ENCODE results near the gene MYOM3.

The MYOM3 gene

DNA sequence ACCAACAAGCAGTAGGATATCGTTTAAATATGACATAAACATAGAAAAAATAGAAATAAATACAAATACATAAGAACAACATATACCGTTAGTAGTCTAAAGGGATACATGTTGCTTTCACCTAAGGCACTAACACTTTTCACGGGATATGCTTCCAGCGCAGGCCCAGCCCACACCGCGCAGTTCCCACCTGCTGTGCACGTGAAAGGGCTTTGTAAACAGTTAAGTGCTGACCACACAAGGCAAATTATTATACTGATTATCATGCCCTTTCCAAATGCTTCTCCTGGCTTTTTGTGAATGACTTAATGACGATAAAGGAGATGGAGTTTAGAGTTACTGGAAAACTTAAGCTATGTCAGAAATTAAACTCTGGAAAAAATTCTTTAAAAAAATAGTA, 42.3 kb upstream of the MYOM3 start:
- DNase-seq (ENCODE audit: low read depth) = no peak
- TF ChIP-seq CTCF (IDR thresholded peaks at IDR 0.05; ENCODE audit: low read length, missing control alignments) = no peak
- H3K4me3 ChIP-seq (replicated peaks; ENCODE audit: low read depth, low read length) = no peak overlapping the region

DNA sequence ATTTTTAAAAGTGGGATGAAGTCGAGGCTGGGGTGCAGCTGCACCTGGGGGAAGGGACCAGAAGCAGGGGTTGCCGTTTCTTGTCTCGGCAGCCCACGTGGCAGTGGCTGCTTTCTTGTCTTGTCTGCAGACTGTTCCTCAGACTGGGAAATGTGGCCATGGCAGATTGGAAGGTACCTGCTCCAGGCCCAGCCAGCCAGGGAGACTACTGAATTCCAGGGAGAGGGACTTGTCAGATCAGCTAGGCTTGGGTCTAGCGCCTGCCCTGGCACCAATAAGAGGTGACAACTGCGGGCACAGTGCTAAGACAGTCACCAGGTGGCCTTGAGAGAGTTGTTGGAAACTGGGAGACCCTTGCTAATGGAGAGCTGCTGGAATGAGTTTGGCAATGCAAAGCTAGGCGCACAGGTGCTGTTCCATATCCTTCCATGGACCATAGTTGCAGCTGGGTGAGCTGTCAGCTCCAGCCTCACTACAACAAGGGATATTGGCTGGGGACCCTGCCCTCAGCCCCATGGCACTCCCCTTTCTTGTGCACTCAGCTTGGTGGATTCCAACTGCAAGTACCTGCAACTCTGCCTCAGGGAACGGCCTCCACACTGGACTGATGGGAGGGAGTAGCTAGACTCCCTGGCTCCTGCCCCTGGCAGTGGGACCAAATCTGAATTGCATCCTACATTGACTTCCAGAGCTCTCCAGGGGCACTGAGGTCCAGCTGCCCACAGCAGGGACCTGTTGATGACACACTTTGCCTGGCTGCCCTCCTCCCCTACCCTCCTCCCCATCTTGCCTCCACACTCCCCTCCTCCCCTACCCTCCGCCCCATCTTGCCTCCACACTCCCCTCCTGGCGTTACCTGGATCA, 40.9 kb upstream of the MYOM3 start:
- no peak overlapping the region for H3K4me3 ChIP-seq (replicated peaks; ENCODE audit: low read depth, low read length)
- no peak for TF ChIP-seq CTCF (IDR thresholded peaks at IDR 0.05; ENCODE audit: low read length, missing control alignments)
- no peak for DNase-seq (ENCODE audit: low read depth)

GRCh38 chr1:24151175-24151533, 39.2 kb upstream of the MYOM3 start:
- no peak for DNase-seq (ENCODE audit: low read depth)
- H3K4me3 ChIP-seq (replicated peaks; ENCODE audit: low read depth, low read length) = no peak overlapping the region
- TF ChIP-seq CTCF (IDR thresholded peaks at IDR 0.05; ENCODE audit: low read length, missing control alignments) = no peak

DNA sequence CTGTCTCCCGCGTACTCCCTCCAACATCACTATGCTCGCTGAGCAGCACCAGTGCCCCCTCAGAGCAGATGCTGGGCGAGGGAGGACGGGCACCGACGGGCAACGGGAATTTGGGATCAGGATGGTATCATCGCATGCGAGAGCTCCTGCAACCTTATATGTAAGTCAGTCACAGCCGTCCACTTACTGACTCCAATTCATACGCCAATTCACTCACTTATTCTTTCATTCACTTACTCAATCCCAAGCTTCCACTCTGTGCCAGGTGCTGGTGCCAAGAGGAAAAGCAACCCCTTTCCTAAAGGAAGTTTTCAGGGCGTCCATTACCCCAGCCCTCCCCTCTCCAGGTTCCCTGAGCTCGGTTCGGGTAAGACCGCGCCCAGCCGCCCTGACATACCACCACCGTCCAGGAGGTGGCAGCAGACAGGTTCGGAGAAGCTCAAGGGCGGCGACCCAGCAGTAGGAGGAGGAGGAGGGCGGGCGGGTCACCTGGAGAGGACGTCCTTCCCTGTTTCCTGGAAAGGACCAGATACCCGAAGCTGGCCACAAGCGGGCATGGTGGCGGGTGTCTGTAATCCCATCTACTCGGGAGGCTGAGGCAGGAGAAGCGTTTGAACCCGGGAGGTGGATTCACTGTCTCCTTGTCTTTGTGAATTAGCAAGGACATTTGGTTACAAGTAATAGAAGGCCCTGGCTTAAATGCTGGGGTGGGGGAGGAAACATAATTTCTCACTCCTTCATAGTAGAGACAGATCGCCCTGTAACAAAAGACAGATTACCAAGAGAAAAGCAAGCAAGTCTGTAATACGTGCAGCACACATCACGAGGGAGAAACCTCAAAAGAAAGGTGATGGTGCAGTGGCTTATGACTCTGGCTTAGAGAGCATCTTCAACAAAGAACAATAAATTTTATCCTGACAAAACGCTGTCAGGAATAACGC, 38.6 kb upstream of the MYOM3 start:
- H3K4me3 ChIP-seq (replicated peaks; ENCODE audit: low read depth, low read length) = peak overlapping the region; percentile 20
- DNase-seq (ENCODE audit: low read depth) = peak; percentile 79
- TF ChIP-seq CTCF (IDR thresholded peaks at IDR 0.05; ENCODE audit: low read length, missing control alignments) = peak; percentile 80

- no peak for TF ChIP-seq CTCF (IDR thresholded peaks at IDR 0.05; ENCODE audit: low read length, missing control alignments)
- no peak overlapping the region for H3K4me3 ChIP-seq (replicated peaks; ENCODE audit: low read depth, low read length)
- peak; percentile 52 for DNase-seq (ENCODE audit: low read depth)
Measured at GRCh38 chr1:24149866-24150233, 37.9 kb upstream of the MYOM3 start.

GRCh38 chr1:24147816-24148215, 35.9 kb upstream of the MYOM3 start:
- H3K4me3 ChIP-seq (replicated peaks; ENCODE audit: low read depth, low read length) = no peak overlapping the region
- no peak for DNase-seq (ENCODE audit: low read depth)
- TF ChIP-seq CTCF (IDR thresholded peaks at IDR 0.05; ENCODE audit: low read length, missing control alignments) = no peak
